Mammary epithelial cell (primary cell): ENCODE data around the gene PXMP2.

Source experiments
- EZH2 ChIP-seq: IDR thresholded peaks from 2 replicates; pipeline ENCODE4 v1.6.1; 2012; ENCODE audit warnings: low read length, inconsistent platforms, borderline replicate concordance
- TF ChIP-seq, protein P1 (sequence below), 2 donors: IDR thresholded peaks in 1 of 2; conservative IDR thresholded peaks in 1 of 2; 2 replicates each; pipeline ENCODE4 v1.5.1; 2011 to 2012; ENCODE audit warnings: inconsistent platforms in 2 of 2, low read length in 2 of 2, mild to moderate bottlenecking in 2 of 2, control low read depth in 1 of 2, low read depth in 1 of 2; ENCODE audit not compliant: insufficient read depth in 1 of 2; ENCODE audit errors: extremely low read depth in 1 of 2

DNA sequence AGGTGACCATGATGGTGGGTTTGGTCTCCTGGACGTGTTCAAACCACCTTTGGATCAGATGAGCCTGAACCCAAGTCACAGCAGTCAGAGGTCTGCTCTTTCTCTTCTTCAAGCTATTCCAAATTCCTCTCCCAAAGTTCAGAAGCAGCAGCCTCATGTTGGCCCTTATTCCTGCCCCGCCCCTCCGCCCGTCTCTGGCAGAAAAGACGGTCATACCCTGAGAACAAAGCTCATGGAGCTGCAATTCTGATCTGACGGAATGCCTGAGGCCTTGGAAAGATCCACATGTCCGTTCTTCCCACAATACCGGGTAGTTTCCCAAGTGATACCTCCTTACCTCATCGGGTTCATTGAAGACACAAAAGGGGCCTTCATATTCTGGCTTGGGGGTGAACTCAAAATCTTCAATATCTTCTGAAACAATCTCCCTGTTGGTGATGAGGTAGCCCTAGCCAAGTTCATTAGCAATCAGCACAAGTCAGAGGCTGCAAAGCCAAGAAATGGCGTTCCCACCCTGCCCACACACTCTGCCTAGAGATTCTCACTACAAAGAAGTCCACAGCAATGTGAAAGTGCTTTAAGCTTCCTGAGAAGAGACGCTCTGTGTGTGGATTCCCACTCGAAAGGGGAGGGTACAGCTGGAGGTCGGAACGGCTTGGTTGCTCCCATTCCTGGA lies 11.5 kb upstream of the PXMP2 start:
- TF ChIP-seq, protein P1, sequence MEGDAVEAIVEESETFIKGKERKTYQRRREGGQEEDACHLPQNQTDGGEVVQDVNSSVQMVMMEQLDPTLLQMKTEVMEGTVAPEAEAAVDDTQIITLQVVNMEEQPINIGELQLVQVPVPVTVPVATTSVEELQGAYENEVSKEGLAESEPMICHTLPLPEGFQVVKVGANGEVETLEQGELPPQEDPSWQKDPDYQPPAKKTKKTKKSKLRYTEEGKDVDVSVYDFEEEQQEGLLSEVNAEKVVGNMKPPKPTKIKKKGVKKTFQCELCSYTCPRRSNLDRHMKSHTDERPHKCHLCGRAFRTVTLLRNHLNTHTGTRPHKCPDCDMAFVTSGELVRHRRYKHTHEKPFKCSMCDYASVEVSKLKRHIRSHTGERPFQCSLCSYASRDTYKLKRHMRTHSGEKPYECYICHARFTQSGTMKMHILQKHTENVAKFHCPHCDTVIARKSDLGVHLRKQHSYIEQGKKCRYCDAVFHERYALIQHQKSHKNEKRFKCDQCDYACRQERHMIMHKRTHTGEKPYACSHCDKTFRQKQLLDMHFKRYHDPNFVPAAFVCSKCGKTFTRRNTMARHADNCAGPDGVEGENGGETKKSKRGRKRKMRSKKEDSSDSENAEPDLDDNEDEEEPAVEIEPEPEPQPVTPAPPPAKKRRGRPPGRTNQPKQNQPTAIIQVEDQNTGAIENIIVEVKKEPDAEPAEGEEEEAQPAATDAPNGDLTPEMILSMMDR (conservative IDR thresholded peaks at IDR 0.05 in 1 of 2, IDR thresholded peaks at IDR 0.05 in 1 of 2; ENCODE audit: extremely low read depth in 1 of 2, insufficient read depth in 1 of 2, low read depth in 1 of 2, low read length in 2 of 2), result no peak
- no peak for TF ChIP-seq EZH2
